SK-N-SH (cell line): ENCODE measurements around the gene TDRD1. TPM values are rescaled to one million over a fixed set of nuclear protein-coding genes. Genes with fewer than 3 reads are reported as not detected.

Experiments used
- CTCF ChIA-PET: fragments of 300-600, 350-600 bp; formaldehyde crosslinking; extraction: SDS; loops from one replicate; lab custom pipeline; 2021; lab: Yijun Ruan, JAX
- POLR2A ChIA-PET: fragments of 350-600 bp; sonication (Branson Sonifier 250); formaldehyde crosslinking; extraction: SDS; loops from one replicate; lab custom pipeline; 2020; ENCODE audit warnings: antibody characterized with exemption, inconsistent platforms; lab: Yijun Ruan, JAX
- DNase-seq: peaks from one replicate; pipeline ENCODE4 v3.0.0; 2012
- H2AFZ ChIP-seq: fragments of 200-600 bp; sonication (generic); 2 replicates; pipeline ENCODE4 v1.8.1; 2016; ENCODE audit warnings: antibody characterized with exemption, mild to moderate bottlenecking, low read depth
- H3F3A ChIP-seq: fragments of 200-600 bp; sonication (generic); replicated peaks from 2 replicates; pipeline ENCODE3; 2016; ENCODE audit warnings: antibody characterized with exemption, mild to moderate bottlenecking; ENCODE audit not compliant: insufficient read depth
- H3K27ac ChIP-seq, 2 experiments: fragments of 200-500 bp in 1 of 2; fragments of 200-600 bp in 1 of 2; sonication (Bioruptor generic) in 1 of 2; sonication (generic), shearing (Covaris generic) in 1 of 2; 2 replicates each; pipeline versions ENCODE4 v1.5.1 to v1.6.1; 2014 to 2016; ENCODE audit warnings: low read depth in 2 of 2, inconsistent platforms in 1 of 2, low read length in 1 of 2, mild to moderate bottlenecking in 1 of 2, mixed read lengths in 1 of 2
- H3K27me3 ChIP-seq: fragments of 200-600 bp; sonication (generic), shearing (Covaris generic); 2 replicates; pipeline ENCODE4 v1.6.1; 2016; ENCODE audit warnings: mixed run types; ENCODE audit not compliant: insufficient read depth
- H3K36me3 ChIP-seq, 2 experiments: fragments of 200-500 bp in 1 of 2; fragments of 200-600 bp in 1 of 2; sonication (Bioruptor generic) in 1 of 2; sonication (generic) in 1 of 2; replicated peaks in 1 of 2; 2 replicates each; pipeline versions ENCODE3 to v1.5.1; 2014 to 2016; ENCODE audit warnings: low read length in 1 of 2, mild to moderate bottlenecking in 1 of 2; ENCODE audit not compliant: insufficient read depth in 2 of 2, control insufficient read depth in 1 of 2
- H3K4me1 ChIP-seq, 2 experiments: fragments of 200-500 bp in 1 of 2; fragments of 200-600 bp in 1 of 2; sonication (Bioruptor generic) in 1 of 2; sonication (generic), shearing (Covaris generic) in 1 of 2; 2 replicates each; pipeline versions ENCODE4 v1.5.1 to v1.6.1; 2014 to 2016; ENCODE audit warnings: low read depth in 1 of 2, low read length in 1 of 2, mixed run types in 1 of 2; ENCODE audit not compliant: insufficient read depth in 2 of 2, control insufficient read depth in 1 of 2
- H3K4me2 ChIP-seq: fragments of 200-600 bp; sonication (generic), shearing (Covaris generic); 2 replicates; pipeline ENCODE4 v1.6.1; 2017; ENCODE audit warnings: mixed run types
- H3K4me3 ChIP-seq, 2 experiments: fragments of 200-500 bp in 1 of 2; fragments of 200-600 bp in 1 of 2; sonication (Bioruptor generic) in 1 of 2; sonication (generic), shearing (Covaris generic) in 1 of 2; 2 replicates each; pipeline versions ENCODE4 v1.5.1 to v1.8.1; 2014 to 2016; ENCODE audit warnings: low read depth in 2 of 2, inconsistent platforms in 1 of 2, low read length in 1 of 2, mild to moderate bottlenecking in 1 of 2, mixed read lengths in 1 of 2, moderate library complexity in 1 of 2
- H3K79me2 ChIP-seq: fragments of 200-600 bp; sonication (generic); 2 replicates; pipeline ENCODE4 v1.8.1; 2017; ENCODE audit warnings: mild to moderate bottlenecking; ENCODE audit not compliant: insufficient read depth
- H3K9ac ChIP-seq: fragments of 200-600 bp; sonication (generic); 2 replicates; pipeline ENCODE4 v1.6.1; 2017; ENCODE audit warnings: mixed run types
- H3K9me2 ChIP-seq: fragments of 200-600 bp; sonication (generic); 2 replicates; pipeline ENCODE4 v1.6.1; 2017; ENCODE audit warnings: mixed run types
- H3K9me3 ChIP-seq: fragments of 200-600 bp; sonication (generic); 2 replicates; pipeline ENCODE4 v1.6.1; 2017; ENCODE audit warnings: mixed run types, mild to moderate bottlenecking, moderate library complexity
- H4K20me1 ChIP-seq: fragments of 200-600 bp; sonication (generic); 2 replicates; pipeline ENCODE4 v1.6.1; 2017; ENCODE audit warnings: mild to moderate bottlenecking, mixed run types; ENCODE audit not compliant: insufficient read depth
- CTCF ChIP-seq: fragments of 200-600 bp; sonication (generic); IDR thresholded peaks from 2 replicates; pipeline ENCODE4 v1.6.1; 2017; ENCODE audit warnings: antibody characterized with exemption, mild to moderate bottlenecking, moderate library complexity
- ELF1 ChIP-seq: IDR thresholded peaks from 2 replicates; pipeline ENCODE4 v1.4.0; 2012
- EP300 ChIP-seq, 2 experiments: IDR thresholded peaks; 2 replicates each; pipeline versions ENCODE4 v1.4.0 to v1.6.1; 2012; ENCODE audit warnings: borderline replicate concordance in 1 of 2, low read depth in 1 of 2, low read length in 1 of 2
- FOSL2 ChIP-seq: IDR thresholded peaks from 2 replicates; pipeline ENCODE4 v1.4.0; 2012; ENCODE audit warnings: low read depth, mild to moderate bottlenecking, moderate library complexity, borderline replicate concordance
- FOXJ3 ChIP-seq: sonication (generic); formaldehyde crosslinking; IDR thresholded peaks from 2 replicates; pipeline ENCODE4 v1.5.1; 2020; ENCODE audit warnings: mild to moderate bottlenecking, missing genetic modification reagents
- GABPA ChIP-seq: IDR thresholded peaks from 2 replicates; pipeline ENCODE4 v1.4.0; 2012; ENCODE audit warnings: low read depth, mild to moderate bottlenecking
- IRF3 ChIP-seq: fragments of 150-350 bp; IDR thresholded peaks from 2 replicates; pipeline ENCODE4 v1.6.1; 2016; ENCODE audit warnings: mild to moderate bottlenecking, low read depth, low read length
- MAX ChIP-seq: IDR thresholded peaks from 2 replicates; pipeline ENCODE4 v1.4.0; 2012; ENCODE audit warnings: low read depth
- MEF2A ChIP-seq: IDR thresholded peaks from 2 replicates; pipeline ENCODE4 v1.4.0; 2012; ENCODE audit warnings: low read depth, borderline replicate concordance
- RAD21 ChIP-seq: IDR thresholded peaks from 2 replicates; pipeline ENCODE4 v1.6.1; 2012; ENCODE audit warnings: mild to moderate bottlenecking, low read length
- RXRA ChIP-seq: IDR thresholded peaks from 2 replicates; pipeline ENCODE4 v1.4.0; 2012; ENCODE audit warnings: low read depth, mild to moderate bottlenecking, borderline replicate concordance
- SMC3 ChIP-seq: IDR thresholded peaks from 2 replicates; pipeline ENCODE4 v1.6.1; 2012; ENCODE audit warnings: low read depth, low read length, improper control_type of control experiment
- TEAD4 ChIP-seq: IDR thresholded peaks from 2 replicates; pipeline ENCODE4 v1.4.0; 2012; ENCODE audit warnings: mild to moderate bottlenecking, borderline replicate concordance; ENCODE audit not compliant: insufficient read depth
- ZBTB33 ChIP-seq: IDR thresholded peaks from 2 replicates; pipeline ENCODE4 v1.4.0; 2012; ENCODE audit warnings: low read depth, borderline replicate concordance
- WGBS: methylation state at CpG from one replicate; pipeline ENCODE4 v1.1.6; 2017; ENCODE audit warnings: low lambda C conversion rate; 5-methylcytosine and 5-hydroxymethylcytosine counted together
- polyA plus RNA-seq, 3 experiments: library from polyadenylated mRNA; depleted of rRNA; stranded (reverse); fragments of >200 nt; gene quantifications; 2 replicates each; pipeline ENCODE4 v1.2.3, GENCODE V29; 2012

The TDRD1 gene
- polyA plus RNA-seq, 1 of the 3 experiments (the other 2 are of a cell fraction): not detected

DNA sequence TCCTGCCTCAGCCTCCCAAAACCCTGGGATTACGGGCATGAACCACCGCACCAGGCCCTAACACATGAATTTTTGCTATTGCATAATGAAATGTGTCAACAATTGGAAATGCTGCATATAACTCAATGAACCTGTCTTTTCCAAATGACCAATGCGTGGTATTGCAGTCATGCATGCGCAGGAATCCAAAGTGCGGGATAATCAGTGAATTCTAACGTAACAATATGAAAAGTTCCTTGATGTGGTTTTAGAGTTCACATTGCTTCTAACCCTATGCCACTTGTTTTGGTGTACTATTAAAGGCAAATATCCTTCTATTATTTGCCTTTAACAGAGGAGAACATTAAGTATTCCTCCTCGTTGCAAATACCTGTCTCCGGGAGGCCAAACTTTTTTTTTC is 10.5 kb downstream of the TDRD1 start (continued):
- TF ChIP-seq CTCF (no peak), FOXJ3 (CRISPR knock-in tag) (no peak), IRF3 (no peak)

DNA sequence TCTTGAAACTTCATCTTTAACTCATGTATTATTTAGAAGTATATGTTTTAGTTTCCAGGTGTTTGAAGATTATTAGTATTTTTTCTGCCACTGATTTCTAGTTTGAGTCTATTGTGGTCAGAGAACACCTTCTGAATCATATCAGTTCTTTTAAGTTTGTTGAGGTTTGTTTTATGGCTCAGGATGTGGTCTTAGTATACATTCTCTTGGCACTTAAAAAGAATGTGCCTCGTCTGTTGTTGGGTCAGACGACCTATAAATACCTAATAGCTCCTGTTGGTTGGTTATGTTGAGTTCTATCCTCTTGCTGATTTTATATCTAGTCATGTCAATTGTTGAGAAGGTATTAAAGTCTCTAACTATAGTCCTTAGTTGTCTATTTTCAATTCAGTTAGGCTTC is 15.9 kb downstream of the TDRD1 start:
- ChIA-PET CTCF (no interaction called here), POLR2A (no interaction called here)
- no peaks in the 10 kb centered on the region for H3K27me3 ChIP-seq
- WGBS: 26% methylated on average over 2 of the region's 2 CpGs
- no peaks in the 10 kb centered on the region for H3F3A ChIP-seq
- no peaks in the 10 kb centered on the region for H3K36me3 ChIP-seq
- no peaks in the 10 kb centered on the region for H3K4me1 ChIP-seq
- H4K20me1 ChIP-seq: no peaks in the 10 kb centered on the region
- no peak overlapping the region for H3K9ac ChIP-seq
- no peak overlapping the region for H3K4me2 ChIP-seq
- H3K4me3 ChIP-seq: no peak overlapping the region
- no peaks in the 10 kb centered on the region for H3K9me3 ChIP-seq
- H3K27ac ChIP-seq: no peak overlapping the region
- TF ChIP-seq MAX (no peak), ZBTB33 (no peak), EP300 (IDR thresholded peaks at IDR 0.05; ENCODE audit: borderline replicate concordance in 1 of 2, low read depth in 1 of 2, low read length in 1 of 2) (no peak), ELF1 (no peak)
- H2AFZ ChIP-seq: no peak overlapping the region
- H3K79me2 ChIP-seq: no peaks in the 10 kb centered on the region
- H3K9me2 ChIP-seq: no peaks in the 10 kb centered on the region
- DNase-seq: no peak

DNA sequence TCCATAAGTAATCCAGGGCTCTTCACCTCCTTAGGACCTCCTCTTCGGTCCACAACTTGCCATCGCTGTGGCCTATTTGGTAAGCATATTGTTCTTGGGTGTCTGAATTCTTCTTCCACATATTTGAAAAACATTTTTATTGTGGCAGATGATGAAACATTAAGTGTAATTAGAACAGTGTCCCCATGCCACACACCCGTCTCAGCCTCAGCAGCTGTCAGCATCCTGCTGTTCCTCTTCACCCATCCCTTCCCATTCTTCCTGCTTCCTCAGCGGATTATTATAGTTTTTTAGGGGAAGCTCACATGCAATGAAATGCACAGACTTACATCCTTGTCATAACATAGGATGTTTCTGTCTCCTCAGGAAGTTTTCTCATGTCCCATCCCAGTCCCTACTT is 20.1 kb downstream of the TDRD1 start:
- H3K9me3 ChIP-seq: no peaks in the 10 kb centered on the region
- CTCF ChIA-PET: no interaction called here
- TF ChIP-seq SMC3 (no peak), FOSL2 (no peak), MEF2A (no peak), TEAD4 (no peak), RXRA (no peak), GABPA (no peak), RAD21 (no peak), IRF3 (no peak)
- 76% methylated on average over 4 of the region's 4 CpGs for WGBS
- H3K4me3 ChIP-seq: no peak overlapping the region
- no peak overlapping the region for H3K27ac ChIP-seq
- H3K9me2 ChIP-seq: no peaks in the 10 kb centered on the region
- no peak overlapping the region for H2AFZ ChIP-seq
- no peak for DNase-seq
- H3K4me1 ChIP-seq: peaks cover 0 to 2% of the 10 kb centered on the region in 2 experiments; a peak in 1 of 4 replicates
- no peaks in the 10 kb centered on the region for H3K27me3 ChIP-seq
- no peaks in the 10 kb centered on the region for H3F3A ChIP-seq
- no peaks in the 10 kb centered on the region for H3K79me2 ChIP-seq
- H3K36me3 ChIP-seq: no peaks in the 10 kb centered on the region
- H3K4me2 ChIP-seq: no peak overlapping the region
- POLR2A ChIA-PET: no interaction called here
- H3K9ac ChIP-seq: no peak overlapping the region
- H4K20me1 ChIP-seq: no peaks in the 10 kb centered on the region
